ENCODE data around the gene RBBP6. TPM values are rescaled to one million over a fixed set of nuclear protein-coding genes. Genes with fewer than 3 reads are reported as not detected.

RBBP6 gene
- total RNA-seq, 2 donors from 2014 or later = 42.2 to 104 TPM

GRCh38 chr16:24539850-24540601 lies 660 bp downstream of the RBBP6 start:
- ATAC-seq (ENCODE audit: insufficient number of reproducible peaks, low FRiP score, low read depth) = peak; percentile 39
- no peak for DNase-seq (ENCODE audit: low spot score)
- no peaks in the 10 kb centered on the region for H3K9me3 ChIP-seq
- peaks cover 23 to 37% of the 10 kb centered on the region in 2 donors for H3K4me1 ChIP-seq (ENCODE audit: control insufficient read depth in 1 of 2, low read depth in 2 of 2)
- H3K4me3 ChIP-seq = peak overlapping the region; percentile 87
- H3K27me3 ChIP-seq (replicated peaks; ENCODE audit: insufficient read depth) = no peaks in the 10 kb centered on the region
- H3K27ac ChIP-seq = peak overlapping the region; percentile 98 to 99
- no peak for TF ChIP-seq CTCF (IDR thresholded peaks at IDR 0.05)
- H3K36me3 ChIP-seq = no peaks in the 10 kb centered on the region

GRCh38 chr16:24540602-24541210 lies 1.3 kb downstream of the RBBP6 start:
- peaks cover 27 to 44% of the 10 kb centered on the region in 2 donors for H3K4me1 ChIP-seq (ENCODE audit: control insufficient read depth in 1 of 2, low read depth in 2 of 2)
- no peaks in the 10 kb centered on the region for H3K9me3 ChIP-seq
- no peaks in the 10 kb centered on the region for H3K36me3 ChIP-seq
- ATAC-seq (ENCODE audit: insufficient number of reproducible peaks, low FRiP score, low read depth) (no peak), DNase-seq (ENCODE audit: low spot score) (no peak)
- TF ChIP-seq CTCF (IDR thresholded peaks at IDR 0.05) = no peak
- peak overlapping the region; percentile 98 to 99 for H3K27ac ChIP-seq
- no peaks in the 10 kb centered on the region for H3K27me3 ChIP-seq (replicated peaks; ENCODE audit: insufficient read depth)
- H3K4me3 ChIP-seq = peak overlapping the region; percentile 87

GRCh38 chr16:24541233-24541933 lies 2.0 kb downstream of the RBBP6 start:
- H3K4me3 ChIP-seq = peak overlapping the region; percentile 87
- no peaks in the 10 kb centered on the region for H3K36me3 ChIP-seq
- TF ChIP-seq CTCF (IDR thresholded peaks at IDR 0.05) = no peak
- ATAC-seq (ENCODE audit: insufficient number of reproducible peaks, low FRiP score, low read depth) (no peak), DNase-seq (ENCODE audit: low spot score) (no peak)
- peak overlapping the region; percentile 4 to 98 for H3K27ac ChIP-seq
- peaks cover 27 to 51% of the 10 kb centered on the region in 2 donors for H3K4me1 ChIP-seq (ENCODE audit: control insufficient read depth in 1 of 2, low read depth in 2 of 2)
- H3K9me3 ChIP-seq = no peaks in the 10 kb centered on the region
- H3K27me3 ChIP-seq (replicated peaks; ENCODE audit: insufficient read depth) = no peaks in the 10 kb centered on the region

- TF ChIP-seq CTCF (IDR thresholded peaks at IDR 0.05) = no peak
- ATAC-seq (ENCODE audit: insufficient number of reproducible peaks, low FRiP score, low read depth) = no peak
- Histone ChIP-seq H3K27ac (peak overlapping the region; percentile 16 to 19), H3K27me3 (replicated peaks; ENCODE audit: insufficient read depth) (no peaks in the 10 kb centered on the region), H3K9me3 (no peaks in the 10 kb centered on the region), H3K36me3 (peaks cover 4% of the 10 kb centered on the region), H3K4me3 (peak overlapping the region; percentile 87), H3K4me1 (ENCODE audit: control insufficient read depth in 1 of 2, low read depth in 2 of 2) (peaks cover 27 to 55% of the 10 kb centered on the region in 2 donors)
- no peak for DNase-seq (ENCODE audit: low spot score)
Observed at GRCh38 chr16:24543949-24544348, 4.6 kb downstream of the RBBP6 start.

GRCh38 chr16:24544640-24545039 lies 5.3 kb downstream of the RBBP6 start:
- Histone ChIP-seq H3K27me3 (replicated peaks; ENCODE audit: insufficient read depth) (no peaks in the 10 kb centered on the region), H3K4me1 (ENCODE audit: control insufficient read depth in 1 of 2, low read depth in 2 of 2) (peaks cover 27 to 55% of the 10 kb centered on the region in 2 donors), H3K27ac (peak overlapping the region; percentile 26 to 50), H3K4me3 (peak overlapping the region; percentile 28), H3K9me3 (no peaks in the 10 kb centered on the region), H3K36me3 (peaks cover 4% of the 10 kb centered on the region)
- no peak for TF ChIP-seq CTCF (IDR thresholded peaks at IDR 0.05)
- DNase-seq (ENCODE audit: low spot score) (no peak), ATAC-seq (ENCODE audit: insufficient number of reproducible peaks, low FRiP score, low read depth) (peak; percentile 57)

All from thoracic aorta (tissue), 2 donors.